Measurements from ENCODE around the gene RTBDN. TPM values are rescaled to one million over a fixed set of nuclear protein-coding genes. Genes with fewer than 3 reads are reported as not detected.
A peak's percentile ranks its signal among the peaks of the same experiment; 100 is the strongest.
"Not testable (repeated sequence)": the region's sequence is repeated elsewhere in the genome, so short reads cannot be mapped to it uniquely, and the experiment has no call there.

Gene RTBDN
- total RNA-seq, 1 donor from 2014 or later: not detected

DNA sequence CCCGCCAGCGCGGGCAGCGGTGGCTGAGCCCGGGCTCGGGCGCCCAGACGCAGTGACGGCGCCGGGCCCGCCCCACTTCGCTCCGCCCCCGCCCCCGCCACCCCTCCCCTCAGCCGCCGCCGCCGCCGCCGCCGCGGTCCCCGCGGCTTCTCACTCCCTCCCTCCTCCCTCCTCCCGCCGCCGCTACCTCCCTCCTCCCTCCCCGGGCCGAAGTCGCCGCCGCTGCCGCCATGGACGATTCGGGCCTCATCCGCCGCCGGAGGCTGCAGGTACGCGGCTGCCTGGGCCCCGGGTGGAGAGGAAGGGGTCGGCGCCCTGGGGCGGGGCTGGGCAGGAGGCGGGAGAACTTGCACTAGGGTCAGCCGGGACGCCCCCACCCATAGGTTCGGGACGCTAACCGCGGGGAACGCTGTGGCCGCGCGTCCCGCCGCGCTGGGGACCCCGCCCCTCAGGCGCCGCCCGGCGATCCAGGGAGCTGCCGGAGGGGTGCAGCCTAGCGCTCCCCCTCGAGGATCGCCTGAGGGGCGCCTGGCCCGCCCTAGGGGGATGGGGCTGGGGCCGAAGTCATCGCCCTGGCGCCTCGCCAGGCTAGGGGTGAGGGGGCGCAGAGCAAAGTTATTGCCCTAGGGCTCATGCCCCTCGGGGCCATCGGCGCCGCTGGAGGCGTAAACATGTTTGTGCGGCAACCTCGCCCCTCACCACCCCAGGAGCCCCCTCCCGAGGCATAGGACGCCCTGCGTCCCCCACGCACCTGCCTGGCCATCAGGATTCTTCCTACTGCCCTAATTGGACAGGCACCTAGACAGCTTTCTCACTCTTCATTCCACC, 427 bp downstream of the RTBDN start:
- Mint-ChIP-seq H3K36me3 (ENCODE audit: low read depth) (no peaks in the 10 kb centered on the region), H3K27ac (ENCODE audit: unreplicated experiment) (no peak overlapping the region), H3K4me3 (peak overlapping the region; percentile 51), H3K9me3 (no peaks in the 10 kb centered on the region), H3K27me3 (ENCODE audit: low read depth) (peaks cover 89% of the 10 kb centered on the region), H3K4me1 (peaks cover 24% of the 10 kb centered on the region)
- peak; percentile 43 for DNase-seq (ENCODE audit: low read depth, low spot score)
- TF ChIP-seq, protein P1, sequence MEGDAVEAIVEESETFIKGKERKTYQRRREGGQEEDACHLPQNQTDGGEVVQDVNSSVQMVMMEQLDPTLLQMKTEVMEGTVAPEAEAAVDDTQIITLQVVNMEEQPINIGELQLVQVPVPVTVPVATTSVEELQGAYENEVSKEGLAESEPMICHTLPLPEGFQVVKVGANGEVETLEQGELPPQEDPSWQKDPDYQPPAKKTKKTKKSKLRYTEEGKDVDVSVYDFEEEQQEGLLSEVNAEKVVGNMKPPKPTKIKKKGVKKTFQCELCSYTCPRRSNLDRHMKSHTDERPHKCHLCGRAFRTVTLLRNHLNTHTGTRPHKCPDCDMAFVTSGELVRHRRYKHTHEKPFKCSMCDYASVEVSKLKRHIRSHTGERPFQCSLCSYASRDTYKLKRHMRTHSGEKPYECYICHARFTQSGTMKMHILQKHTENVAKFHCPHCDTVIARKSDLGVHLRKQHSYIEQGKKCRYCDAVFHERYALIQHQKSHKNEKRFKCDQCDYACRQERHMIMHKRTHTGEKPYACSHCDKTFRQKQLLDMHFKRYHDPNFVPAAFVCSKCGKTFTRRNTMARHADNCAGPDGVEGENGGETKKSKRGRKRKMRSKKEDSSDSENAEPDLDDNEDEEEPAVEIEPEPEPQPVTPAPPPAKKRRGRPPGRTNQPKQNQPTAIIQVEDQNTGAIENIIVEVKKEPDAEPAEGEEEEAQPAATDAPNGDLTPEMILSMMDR (conservative IDR thresholded peaks at IDR 0.05): no peak

DNA sequence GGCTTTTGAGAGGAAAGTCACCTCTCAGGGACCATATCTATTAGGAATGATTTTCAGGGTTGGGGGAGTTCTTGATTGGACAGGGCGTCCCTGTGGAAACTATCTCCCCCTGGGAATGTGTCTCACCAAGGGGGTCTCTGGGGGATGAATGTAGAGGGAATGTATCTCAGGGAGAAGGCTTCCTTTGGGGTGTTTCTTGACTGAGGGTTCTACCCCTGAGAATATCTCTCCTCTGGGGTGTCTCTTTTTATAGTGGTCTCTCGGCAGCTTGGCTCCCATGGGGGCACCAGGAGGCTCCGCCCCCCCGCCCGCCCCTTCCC, 1.0 kb downstream of the RTBDN start:
- Mint-ChIP-seq H3K36me3 (ENCODE audit: low read depth) (no peaks in the 10 kb centered on the region), H3K9me3 (no peaks in the 10 kb centered on the region)
- no peak for DNase-seq (ENCODE audit: low read depth, low spot score)

DNA sequence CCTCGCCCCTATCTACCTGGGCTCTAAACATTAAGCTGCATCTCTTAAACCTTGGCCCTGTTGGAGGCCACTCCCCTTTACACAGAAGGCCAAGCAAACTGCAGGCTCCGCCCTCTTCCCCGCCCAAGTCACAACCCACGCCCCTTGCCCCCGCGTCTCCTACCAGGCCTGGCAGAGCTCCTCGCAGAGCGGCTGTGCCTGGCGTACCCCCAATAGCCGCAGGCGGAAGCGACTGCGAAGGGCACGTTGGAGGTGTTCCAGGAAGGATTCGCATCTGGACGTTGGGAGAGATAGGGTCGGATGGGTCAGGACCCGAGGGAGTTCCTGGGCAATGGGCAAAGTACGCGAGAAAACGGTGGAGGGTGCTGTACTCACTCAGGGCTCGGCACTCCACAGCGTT, 5.9 kb downstream of the RTBDN start:
- TF ChIP-seq, protein P1 (conservative IDR thresholded peaks at IDR 0.05): no peak
- H3K27me3 Mint-ChIP-seq (ENCODE audit: low read depth): peaks cover 73% of the 10 kb centered on the region
- peaks cover 13% of the 10 kb centered on the region for H3K4me1 Mint-ChIP-seq
- H3K27ac Mint-ChIP-seq (ENCODE audit: unreplicated experiment): no peak overlapping the region
- no peaks in the 10 kb centered on the region for H3K9me3 Mint-ChIP-seq
- no peak for DNase-seq (ENCODE audit: low read depth, low spot score)
- no peak overlapping the region for H3K4me3 Mint-ChIP-seq
- H3K36me3 Mint-ChIP-seq (ENCODE audit: low read depth): no peaks in the 10 kb centered on the region

More for the DNA sequence above, 1.0 kb downstream of the RTBDN start:
- H3K27ac Mint-ChIP-seq (ENCODE audit: unreplicated experiment): no peak overlapping the region
- H3K4me1 Mint-ChIP-seq: peaks cover 23% of the 10 kb centered on the region
- TF ChIP-seq, protein P1 (conservative IDR thresholded peaks at IDR 0.05): no peak
- H3K4me3 Mint-ChIP-seq: peak overlapping the region; percentile 76
- H3K27me3 Mint-ChIP-seq (ENCODE audit: low read depth): peaks cover 91% of the 10 kb centered on the region

DNA sequence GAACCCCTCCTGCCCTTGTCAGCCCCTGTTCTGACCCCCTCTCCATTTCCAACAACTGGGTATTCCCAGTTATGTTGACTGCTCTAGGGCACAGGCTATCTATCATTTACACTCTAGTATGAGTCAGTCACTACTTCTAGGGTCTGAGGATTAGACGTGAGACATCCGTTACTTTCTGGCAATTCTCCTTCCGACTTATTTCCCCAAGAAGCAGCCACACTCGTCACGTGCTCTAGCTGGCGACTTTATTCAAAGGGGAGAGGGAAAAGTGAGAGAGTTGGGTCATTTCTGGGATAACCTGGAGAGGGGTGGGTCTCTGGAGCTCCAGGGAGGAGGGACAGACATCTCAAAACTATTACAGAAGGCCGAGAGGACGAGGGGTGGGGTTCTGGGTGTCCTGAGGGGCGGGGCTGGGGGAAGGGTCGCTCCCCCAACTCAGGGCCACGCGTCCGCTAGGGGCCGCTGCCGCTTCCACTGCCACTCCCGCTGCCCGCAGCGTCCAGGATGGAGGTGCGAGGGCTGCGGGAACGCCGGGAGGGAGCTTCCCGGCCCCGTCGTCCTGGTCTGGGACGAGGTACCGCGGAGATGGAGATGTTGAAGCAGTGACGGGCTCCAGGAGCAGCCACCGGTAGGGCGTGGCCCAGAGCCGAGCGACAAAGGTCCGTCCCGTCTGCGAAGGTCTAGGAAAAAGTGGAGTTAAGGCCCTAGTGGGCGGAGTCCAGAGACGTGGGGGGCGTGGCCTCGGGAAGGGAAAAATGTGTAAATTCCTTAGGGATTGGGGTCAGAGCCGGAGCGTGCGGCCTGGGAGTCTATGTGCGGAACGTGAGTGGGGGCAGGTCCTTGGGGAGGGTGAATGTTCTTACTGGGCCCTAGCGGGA, 8.9 kb downstream of the RTBDN start:
- no peak overlapping the region for H3K4me3 Mint-ChIP-seq
- TF ChIP-seq, protein P1 (conservative IDR thresholded peaks at IDR 0.05): peak; percentile 68
- peaks cover 43% of the 10 kb centered on the region for H3K27me3 Mint-ChIP-seq (ENCODE audit: low read depth)
- peak; percentile 68 for DNase-seq (ENCODE audit: low read depth, low spot score)
- H3K36me3 Mint-ChIP-seq (ENCODE audit: low read depth): no peaks in the 10 kb centered on the region
- no peak overlapping the region for H3K27ac Mint-ChIP-seq (ENCODE audit: unreplicated experiment)
- H3K4me1 Mint-ChIP-seq: peaks cover 4% of the 10 kb centered on the region
- H3K9me3 Mint-ChIP-seq: peaks cover 3% of the 10 kb centered on the region

- Mint-ChIP-seq H3K27ac (ENCODE audit: unreplicated experiment) (no peak overlapping the region), H3K4me1 (peaks cover 4% of the 10 kb centered on the region), H3K4me3 (no peak overlapping the region), H3K36me3 (ENCODE audit: low read depth) (no peaks in the 10 kb centered on the region), H3K27me3 (ENCODE audit: low read depth) (peaks cover 16% of the 10 kb centered on the region), H3K9me3 (peaks cover 3% of the 10 kb centered on the region)
- TF ChIP-seq, protein P1 (conservative IDR thresholded peaks at IDR 0.05): no peak
- no peak for DNase-seq (ENCODE audit: low read depth, low spot score)
These were observed 12.6 kb downstream of the RTBDN start for GRCh38 chr19:12821761-12822160.

DNA sequence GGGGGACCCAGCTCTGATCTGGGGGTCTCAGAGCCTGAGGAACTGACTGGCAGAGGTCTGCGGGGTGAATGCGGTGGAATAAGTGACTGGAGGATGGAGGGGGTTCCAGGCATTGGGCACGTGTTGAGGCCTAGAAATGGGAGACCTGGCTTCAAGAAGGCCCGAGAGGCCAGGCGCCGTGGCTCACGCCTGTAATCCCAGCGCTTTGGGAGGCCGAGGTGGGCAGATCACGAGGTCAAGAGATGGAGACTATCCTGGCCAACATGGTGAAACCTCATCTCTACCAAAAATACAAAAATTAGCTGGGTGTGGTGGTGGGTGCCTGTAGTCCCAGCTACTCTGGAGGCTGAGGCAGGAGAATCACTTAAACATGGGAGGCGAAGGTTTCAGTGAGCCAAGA, 16.6 kb downstream of the RTBDN start:
- DNase-seq (ENCODE audit: low read depth, low spot score); H3K27me3 Mint-ChIP-seq (ENCODE audit: low read depth); H3K9me3 Mint-ChIP-seq; H3K4me1 Mint-ChIP-seq; H3K36me3 Mint-ChIP-seq (ENCODE audit: low read depth); H3K27ac Mint-ChIP-seq (ENCODE audit: unreplicated experiment); H3K4me3 Mint-ChIP-seq: not testable (repeated sequence)

GRCh38 chr19:12817188-12817587, 17.2 kb downstream of the RTBDN start:
- DNase-seq (ENCODE audit: low read depth, low spot score); H3K9me3 Mint-ChIP-seq; H3K27ac Mint-ChIP-seq (ENCODE audit: unreplicated experiment); H3K4me1 Mint-ChIP-seq; H3K4me3 Mint-ChIP-seq; H3K27me3 Mint-ChIP-seq (ENCODE audit: low read depth); H3K36me3 Mint-ChIP-seq (ENCODE audit: low read depth): not testable (repeated sequence)

Data from neural crest cell (in vitro differentiated cells).